HUES6 (cell line): Measurements from ENCODE around the gene PGBD5.

Experiments
- H3K27ac ChIP-seq: 2 replicates; pipeline ENCODE4 v1.7.0; 2013; ENCODE audit warnings: low read depth, mild to moderate bottlenecking, low read length, inconsistent platforms
- H3K27me3 ChIP-seq: 2 replicates; pipeline ENCODE4 v1.6.1; 2013; ENCODE audit warnings: low read length; ENCODE audit not compliant: control insufficient read depth, insufficient read depth
- H3K36me3 ChIP-seq: 2 replicates; pipeline ENCODE4 v1.6.1; 2013; ENCODE audit warnings: low read length; ENCODE audit not compliant: control insufficient read depth, insufficient read depth
- H3K4me1 ChIP-seq: 2 replicates; pipeline ENCODE4 v1.6.1; 2013; ENCODE audit warnings: low read length; ENCODE audit not compliant: control insufficient read depth, insufficient read depth
- H3K4me3 ChIP-seq: 2 replicates; pipeline ENCODE4 v1.5.1; 2013; ENCODE audit warnings: low read depth, low read length
- H3K9ac ChIP-seq: one replicate; pipeline ENCODE4 v1.6.1; 2013; ENCODE audit warnings: mild to moderate bottlenecking, low read length
- H3K9me3 ChIP-seq: 2 replicates; pipeline ENCODE4 v1.6.1; 2013; ENCODE audit warnings: low read depth, low read length; ENCODE audit not compliant: control insufficient read depth, insufficient read depth

Gene PGBD5

GRCh38 chr1:230300322-230301301 lies 125.5 kb downstream of the PGBD5 start:
- H3K27me3 ChIP-seq, result no peaks in the 10 kb centered on the region
- H3K4me3 ChIP-seq, result no peak overlapping the region
- no peaks in the 10 kb centered on the region for H3K36me3 ChIP-seq
- H3K9me3 ChIP-seq, result no peaks in the 10 kb centered on the region
- no peak overlapping the region for H3K27ac ChIP-seq
- no peaks in the 10 kb centered on the region for H3K4me1 ChIP-seq
- no peak overlapping the region for H3K9ac ChIP-seq

DNA sequence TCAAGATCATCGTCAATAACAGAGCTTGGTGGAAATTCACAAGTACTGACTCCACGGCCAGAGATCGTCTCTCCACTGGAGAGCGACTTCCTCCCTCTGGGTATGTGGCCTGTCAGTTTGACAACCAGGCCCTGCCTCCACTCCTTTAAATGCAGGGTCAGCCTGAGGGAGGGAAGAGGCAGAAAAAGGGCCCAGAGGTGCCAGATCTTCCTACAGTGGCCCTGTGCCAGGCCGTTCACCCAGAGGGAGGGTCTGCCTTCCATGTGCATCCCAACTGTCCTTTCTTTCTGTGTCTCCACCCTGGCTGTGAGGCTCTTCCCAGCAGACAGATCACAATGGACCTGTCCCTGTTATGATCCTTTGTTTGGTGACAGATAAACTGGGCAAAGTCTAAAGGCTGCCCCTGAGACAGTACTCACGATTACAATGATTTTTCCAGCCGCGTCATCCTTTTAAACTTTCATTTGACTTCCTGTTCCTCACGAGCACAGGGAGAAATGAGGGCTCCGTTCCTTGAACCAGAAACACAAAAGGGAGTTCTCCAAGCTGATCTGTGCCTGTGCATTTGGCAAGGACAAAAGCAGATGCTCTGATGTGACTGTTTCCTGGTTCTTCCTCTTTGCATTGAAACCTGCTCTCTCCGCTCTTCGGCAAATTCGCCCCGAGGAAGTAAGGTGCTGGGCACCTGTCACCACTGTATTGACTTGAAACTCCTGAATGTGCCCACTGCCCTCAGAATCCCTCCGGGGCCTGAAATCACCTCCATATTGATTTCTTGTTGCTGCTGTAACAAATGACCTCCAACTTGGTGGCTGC lies 126.7 kb downstream of the PGBD5 start:
- Histone ChIP-seq H3K9ac (no peak overlapping the region), H3K4me3 (no peak overlapping the region)

DNA sequence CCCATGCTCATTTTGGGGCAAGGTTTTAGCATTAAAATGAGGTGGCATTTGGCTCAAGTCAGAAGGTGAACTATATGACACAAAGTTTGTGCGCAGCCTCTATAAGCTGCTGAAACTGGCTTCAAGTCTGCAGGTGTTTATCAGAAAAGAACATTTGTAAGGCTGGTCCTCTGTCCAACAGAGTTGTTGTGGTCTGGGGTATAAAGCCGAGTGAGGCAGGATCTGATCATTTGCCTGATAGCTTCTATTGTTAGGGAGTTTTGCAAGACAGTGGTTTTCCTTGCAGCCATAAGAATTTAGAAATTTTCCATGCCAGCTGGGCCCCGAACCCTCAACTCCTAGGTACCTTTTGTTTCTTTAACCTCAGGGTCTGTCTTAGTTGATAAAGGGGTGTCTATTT lies 130.8 kb downstream of the PGBD5 start:
- Histone ChIP-seq H3K36me3 (no peaks in the 10 kb centered on the region), H3K4me1 (peaks cover 8% of the 10 kb centered on the region), H3K9me3 (no peaks in the 10 kb centered on the region), H3K4me3 (no peak overlapping the region), H3K27ac (no peak overlapping the region), H3K9ac (no peak overlapping the region), H3K27me3 (peaks cover 31% of the 10 kb centered on the region; the same call in 1 of the 2 replicates)

More for the DNA sequence above, 126.7 kb downstream of the PGBD5 start:
- Histone ChIP-seq H3K27ac (no peak overlapping the region), H3K27me3 (no peaks in the 10 kb centered on the region), H3K36me3 (no peaks in the 10 kb centered on the region), H3K4me1 (no peaks in the 10 kb centered on the region; the same call in 1 of the 2 replicates), H3K9me3 (no peaks in the 10 kb centered on the region)

- Histone ChIP-seq H3K27me3 (peaks cover 31% of the 10 kb centered on the region; the same call in 1 of the 2 replicates), H3K9me3 (no peaks in the 10 kb centered on the region), H3K27ac (no peak overlapping the region), H3K4me3 (no peak overlapping the region), H3K9ac (no peak overlapping the region), H3K36me3 (no peaks in the 10 kb centered on the region), H3K4me1 (peaks cover 8% of the 10 kb centered on the region)
Observed at GRCh38 chr1:230293390-230293700, 132.8 kb downstream of the PGBD5 start.

DNA sequence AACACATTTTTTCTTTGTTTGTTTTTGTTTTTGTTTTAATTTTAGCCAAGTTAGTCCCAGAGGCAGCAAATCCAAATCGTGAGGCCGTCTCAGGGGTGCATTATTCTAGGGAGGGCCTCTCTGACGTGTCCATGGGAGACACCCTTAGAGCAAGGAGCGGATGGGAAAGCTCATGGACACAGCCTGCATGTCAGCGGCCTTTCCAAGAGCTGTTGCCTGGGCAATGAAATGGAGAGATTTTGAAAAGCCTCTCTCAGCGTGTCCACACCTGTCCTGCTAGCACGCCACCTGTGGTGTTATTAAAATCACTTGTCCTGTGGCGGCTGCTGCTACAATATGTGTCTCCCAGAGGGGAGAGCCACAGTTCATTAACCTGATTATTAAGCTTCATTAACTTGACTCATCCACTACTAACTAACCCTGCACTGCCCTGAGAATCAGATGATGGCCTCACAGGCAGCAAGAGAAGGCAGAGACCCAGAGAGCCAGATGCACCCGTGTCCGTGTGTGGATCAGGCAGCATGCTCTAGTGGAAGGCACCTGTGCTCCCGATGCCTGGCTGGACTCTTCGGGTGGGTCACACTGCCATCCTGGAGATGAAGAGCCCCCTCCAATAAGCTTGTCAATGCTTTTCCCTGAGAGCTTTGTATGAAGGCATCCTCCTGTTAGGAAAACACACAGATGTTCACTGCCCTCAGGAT lies 133.3 kb downstream of the PGBD5 start:
- Histone ChIP-seq H3K27me3 (peaks cover 31% of the 10 kb centered on the region; the same call in 1 of the 2 replicates), H3K27ac (no peak overlapping the region), H3K4me1 (peaks cover 8% of the 10 kb centered on the region), H3K36me3 (no peaks in the 10 kb centered on the region), H3K9me3 (no peaks in the 10 kb centered on the region), H3K9ac (no peak overlapping the region), H3K4me3 (peak overlapping the region; percentile 69; the same call in 1 of the 2 replicates)

- Histone ChIP-seq H3K4me3 (peak overlapping the region; percentile 69), H3K27ac (no peak overlapping the region), H3K27me3 (peaks cover 31% of the 10 kb centered on the region; the same call in 1 of the 2 replicates), H3K36me3 (no peaks in the 10 kb centered on the region), H3K4me1 (peaks cover 8% of the 10 kb centered on the region), H3K9me3 (no peaks in the 10 kb centered on the region), H3K9ac (peak overlapping the region; percentile 2)
Observed at GRCh38 chr1:230291731-230292620, 134.2 kb downstream of the PGBD5 start.

GRCh38 chr1:230289350-230289644 lies 136.8 kb downstream of the PGBD5 start:
- Histone ChIP-seq H3K27me3 (peaks cover 31% of the 10 kb centered on the region; the same call in 1 of the 2 replicates), H3K36me3 (no peaks in the 10 kb centered on the region), H3K27ac (no peak overlapping the region), H3K4me1 (peaks cover 8% of the 10 kb centered on the region), H3K9ac (no peak overlapping the region), H3K4me3 (no peak overlapping the region), H3K9me3 (no peaks in the 10 kb centered on the region)

DNA sequence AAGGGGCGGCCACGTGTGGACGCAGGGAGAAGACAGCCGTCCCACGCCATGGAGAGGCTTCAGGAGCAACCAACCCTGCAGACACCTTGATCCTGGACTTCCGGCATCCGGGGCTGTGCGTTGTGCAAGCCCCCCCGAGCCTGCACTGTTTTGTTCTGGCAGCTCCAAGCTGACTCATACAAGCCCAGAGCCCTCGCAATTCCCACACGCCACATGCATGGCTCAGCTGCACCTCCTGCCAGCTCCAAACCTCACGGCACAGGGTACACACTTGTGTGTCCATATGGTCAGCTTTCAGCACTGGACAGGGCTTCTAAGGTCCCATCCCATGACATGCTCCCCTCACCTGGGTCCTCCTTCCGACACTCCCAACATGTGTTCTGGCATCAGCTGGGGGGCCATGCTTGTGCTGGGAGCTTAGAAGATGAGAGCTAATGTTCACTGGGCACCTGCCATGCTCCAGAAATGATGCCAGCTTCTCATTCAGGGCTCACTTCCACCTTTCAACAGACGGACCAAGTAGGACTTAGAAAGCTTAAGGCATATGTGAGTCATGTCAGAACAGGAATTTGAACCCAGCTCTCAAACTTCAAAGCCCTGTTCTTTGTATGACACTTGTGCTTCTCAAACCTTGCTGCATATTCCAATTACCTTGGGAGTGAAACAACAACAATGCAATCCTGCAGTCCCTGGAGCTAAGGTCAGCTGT lies 137.3 kb downstream of the PGBD5 start:
- no peaks in the 10 kb centered on the region for H3K9me3 ChIP-seq
- no peak overlapping the region for H3K4me3 ChIP-seq
- peaks cover 8% of the 10 kb centered on the region for H3K4me1 ChIP-seq
- no peaks in the 10 kb centered on the region for H3K36me3 ChIP-seq
- H3K9ac ChIP-seq, result no peak overlapping the region
- no peak overlapping the region for H3K27ac ChIP-seq
- H3K27me3 ChIP-seq, result peaks cover 29% of the 10 kb centered on the region; the same call in 1 of the 2 replicates

DNA sequence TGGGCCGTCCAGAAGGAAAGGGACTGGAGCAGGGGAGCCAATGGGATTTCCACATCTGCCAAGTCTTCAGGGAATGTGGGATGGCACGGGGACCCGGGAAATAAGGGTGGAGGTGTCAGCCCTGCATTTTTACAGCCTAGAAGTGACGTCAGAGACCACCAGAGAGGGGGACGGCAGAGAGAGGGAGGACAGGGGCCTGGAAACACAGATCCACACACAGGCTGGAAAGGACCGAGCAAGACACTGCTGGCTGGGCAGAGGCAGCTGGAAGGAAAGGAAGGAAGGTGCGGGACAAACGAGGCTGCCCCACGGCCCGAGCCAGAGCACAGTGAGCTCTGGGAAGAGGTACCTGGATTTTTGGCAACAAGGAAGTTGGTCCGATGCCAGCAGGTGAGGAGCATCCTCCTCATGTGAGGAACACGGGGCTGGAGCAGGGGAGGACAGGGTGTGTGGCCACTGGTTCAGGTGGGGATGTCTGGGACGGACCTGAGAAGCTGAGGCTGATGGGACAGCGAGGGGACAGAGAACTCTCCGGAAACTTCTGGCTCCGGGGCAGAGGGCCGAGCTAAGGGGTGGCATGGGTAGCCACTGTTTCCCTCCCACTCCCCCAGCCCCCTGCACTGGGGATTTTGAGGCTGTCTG lies 138.3 kb downstream of the PGBD5 start:
- no peaks in the 10 kb centered on the region for H3K36me3 ChIP-seq
- peaks cover 19% of the 10 kb centered on the region; the same call in 1 of the 2 replicates for H3K27me3 ChIP-seq
- no peak overlapping the region for H3K27ac ChIP-seq
- H3K9me3 ChIP-seq, result no peaks in the 10 kb centered on the region
- no peak overlapping the region for H3K4me3 ChIP-seq
- no peak overlapping the region for H3K9ac ChIP-seq
- H3K4me1 ChIP-seq, result peaks cover 7% of the 10 kb centered on the region
